Osteoblast (primary cell): ENCODE data around the gene CCNY. TPM values are rescaled to one million over a fixed set of nuclear protein-coding genes. Genes with fewer than 3 reads are reported as not detected.

Experiments
- DNase-seq: peaks from one replicate; pipeline ENCODE4 v3.0.0; 2011; ENCODE audit warnings: low spot score, mixed read lengths; ENCODE audit not compliant: insufficient read length; ENCODE audit errors: missing footprints
- H2AFZ ChIP-seq: 2 replicates; pipeline ENCODE4 v1.6.0; 2011; ENCODE audit warnings: mild to moderate bottlenecking, low read length
- H3K27ac ChIP-seq: 2 replicates; pipeline ENCODE4 v1.5.1; 2011; ENCODE audit warnings: mild to moderate bottlenecking, low read depth, low read length, moderate library complexity
- H3K27me3 ChIP-seq: 2 replicates; pipeline ENCODE4 v1.6.0; 2012; ENCODE audit warnings: mild to moderate bottlenecking, control low read depth, inconsistent platforms, low read length, moderate library complexity; ENCODE audit not compliant: insufficient read depth
- H3K36me3 ChIP-seq: 2 replicates; pipeline ENCODE4 v1.5.1; 2011; ENCODE audit warnings: mild to moderate bottlenecking, low read length, control low read depth, moderate library complexity; ENCODE audit not compliant: insufficient read depth
- H3K4me1 ChIP-seq: 2 replicates; pipeline ENCODE4 v1.5.1; 2011; ENCODE audit warnings: mild to moderate bottlenecking, low read length, control low read depth, moderate library complexity; ENCODE audit not compliant: insufficient read depth
- H3K4me2 ChIP-seq: 2 replicates; pipeline ENCODE4 v1.6.0; 2011; ENCODE audit warnings: mild to moderate bottlenecking, low read length; ENCODE audit not compliant: insufficient read depth
- H3K4me3 ChIP-seq: fragments of 200-600 bp; sonication (generic); 3 replicates; pipeline ENCODE4 v1.5.1; 2012; ENCODE audit warnings: mild to moderate bottlenecking, low read length, inconsistent platforms; ENCODE audit not compliant: insufficient read depth
- H3K79me2 ChIP-seq: 2 replicates; pipeline ENCODE4 v1.6.0; 2012; ENCODE audit warnings: mild to moderate bottlenecking, low read length, control low read depth, inconsistent platforms; ENCODE audit not compliant: insufficient read depth
- H3K9me3 ChIP-seq: 2 replicates; pipeline ENCODE4 v1.5.1; 2011; ENCODE audit warnings: low read depth, low read length, control low read depth
- H4K20me1 ChIP-seq: 2 replicates; pipeline ENCODE4 v1.6.0; 2012; ENCODE audit warnings: mild to moderate bottlenecking, low read length, control low read depth; ENCODE audit not compliant: insufficient read depth
- CTCF ChIP-seq: IDR thresholded peaks from 2 replicates; pipeline ENCODE4 v1.5.1; 2011; ENCODE audit warnings: mild to moderate bottlenecking, low read depth, low read length, moderate library complexity; ENCODE audit errors: extremely low read depth
- total RNA-seq: library from RNA; depleted of rRNA; stranded (reverse); fragments of >200 nt; gene quantifications from 2 replicates; pipeline ENCODE4 v1.2.3, GENCODE V29; 2012

CCNY gene
- total RNA-seq, 1 donor, result 53.2 TPM

GRCh38 chr10:35397953-35398352 is 61.6 kb downstream of the CCNY start:
- DNase-seq, result no peak
- Histone ChIP-seq H3K27me3 (no peaks in the 10 kb centered on the region), H3K4me1 (no peaks in the 10 kb centered on the region), H3K79me2 (peaks cover 100% of the 10 kb centered on the region), H2AFZ (no peak overlapping the region), H3K27ac (no peak overlapping the region), H3K4me3 (no peak overlapping the region), H3K36me3 (no peaks in the 10 kb centered on the region), H3K4me2 (no peak overlapping the region), H4K20me1 (peaks cover 76% of the 10 kb centered on the region), H3K9me3 (no peaks in the 10 kb centered on the region)
- no peak for TF ChIP-seq CTCF

GRCh38 chr10:35398355-35398754 is 62.0 kb downstream of the CCNY start:
- Histone ChIP-seq H4K20me1 (peaks cover 74% of the 10 kb centered on the region), H3K27ac (no peak overlapping the region), H3K4me1 (no peaks in the 10 kb centered on the region), H2AFZ (no peak overlapping the region), H3K79me2 (peaks cover 100% of the 10 kb centered on the region), H3K4me2 (no peak overlapping the region), H3K9me3 (no peaks in the 10 kb centered on the region), H3K4me3 (no peak overlapping the region), H3K36me3 (no peaks in the 10 kb centered on the region), H3K27me3 (no peaks in the 10 kb centered on the region)
- no peak for DNase-seq
- no peak for TF ChIP-seq CTCF

- Histone ChIP-seq H3K4me1 (no peaks in the 10 kb centered on the region), H3K27me3 (no peaks in the 10 kb centered on the region), H4K20me1 (peaks cover 69% of the 10 kb centered on the region), H3K4me3 (no peak overlapping the region), H3K4me2 (no peak overlapping the region), H3K79me2 (peaks cover 99% of the 10 kb centered on the region), H3K9me3 (no peaks in the 10 kb centered on the region), H3K36me3 (no peaks in the 10 kb centered on the region), H2AFZ (no peak overlapping the region), H3K27ac (no peak overlapping the region)
- TF ChIP-seq CTCF, result no peak
- no peak for DNase-seq
Measured at GRCh38 chr10:35398908-35399307, 62.6 kb downstream of the CCNY start.

- Histone ChIP-seq H3K4me2 (no peak overlapping the region), H3K9me3 (no peaks in the 10 kb centered on the region), H4K20me1 (peaks cover 66% of the 10 kb centered on the region), H3K27ac (no peak overlapping the region), H2AFZ (no peak overlapping the region), H3K4me1 (peaks cover 3% of the 10 kb centered on the region), H3K79me2 (peaks cover 96% of the 10 kb centered on the region), H3K27me3 (no peaks in the 10 kb centered on the region), H3K36me3 (no peaks in the 10 kb centered on the region), H3K4me3 (no peak overlapping the region)
- no peak for TF ChIP-seq CTCF
- no peak for DNase-seq
Measured at GRCh38 chr10:35399414-35400009, 63.2 kb downstream of the CCNY start.
